Astrocyte of the spinal cord (primary cell): ENCODE results near the gene KIF19.
"Not testable (repeated sequence)": the region's sequence is repeated elsewhere in the genome, so short reads cannot be mapped to it uniquely, and the experiment has no call there.

Source experiments
- DNase-seq: peaks from one replicate; pipeline ENCODE4 v3.0.0; 2011; ENCODE audit warnings: low read depth, low spot score
- H3K4me3 ChIP-seq: 2 replicates; pipeline ENCODE4 v1.5.1; 2011; ENCODE audit warnings: low read depth, mild to moderate bottlenecking, low read length, moderate library complexity
- in situ Hi-C: cut with HindIII; loops from 2 replicates; pipeline ENCODE4 v1.10.0; 2017; ENCODE audit warnings: low sequenced_read_pairs
- TF ChIP-seq, protein P1 (sequence below): IDR thresholded peaks from 2 replicates; pipeline ENCODE4 v1.5.1; 2012; ENCODE audit warnings: low read depth, mild to moderate bottlenecking, low read length, inconsistent platforms

KIF19 gene, protein sequence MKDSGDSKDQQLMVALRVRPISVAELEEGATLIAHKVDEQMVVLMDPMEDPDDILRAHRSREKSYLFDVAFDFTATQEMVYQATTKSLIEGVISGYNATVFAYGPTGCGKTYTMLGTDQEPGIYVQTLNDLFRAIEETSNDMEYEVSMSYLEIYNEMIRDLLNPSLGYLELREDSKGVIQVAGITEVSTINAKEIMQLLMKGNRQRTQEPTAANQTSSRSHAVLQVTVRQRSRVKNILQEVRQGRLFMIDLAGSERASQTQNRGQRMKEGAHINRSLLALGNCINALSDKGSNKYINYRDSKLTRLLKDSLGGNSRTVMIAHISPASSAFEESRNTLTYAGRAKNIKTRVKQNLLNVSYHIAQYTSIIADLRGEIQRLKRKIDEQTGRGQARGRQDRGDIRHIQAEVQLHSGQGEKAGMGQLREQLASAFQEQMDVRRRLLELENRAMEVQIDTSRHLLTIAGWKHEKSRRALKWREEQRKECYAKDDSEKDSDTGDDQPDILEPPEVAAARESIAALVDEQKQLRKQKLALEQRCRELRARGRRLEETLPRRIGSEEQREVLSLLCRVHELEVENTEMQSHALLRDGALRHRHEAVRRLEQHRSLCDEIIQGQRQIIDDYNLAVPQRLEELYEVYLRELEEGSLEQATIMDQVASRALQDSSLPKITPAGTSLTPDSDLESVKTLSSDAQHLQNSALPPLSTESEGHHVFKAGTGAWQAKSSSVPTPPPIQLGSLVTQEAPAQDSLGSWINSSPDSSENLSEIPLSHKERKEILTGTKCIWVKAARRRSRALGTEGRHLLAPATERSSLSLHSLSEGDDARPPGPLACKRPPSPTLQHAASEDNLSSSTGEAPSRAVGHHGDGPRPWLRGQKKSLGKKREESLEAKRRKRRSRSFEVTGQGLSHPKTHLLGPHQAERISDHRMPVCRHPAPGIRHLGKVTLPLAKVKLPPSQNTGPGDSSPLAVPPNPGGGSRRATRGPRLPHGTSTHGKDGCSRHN

DNA sequence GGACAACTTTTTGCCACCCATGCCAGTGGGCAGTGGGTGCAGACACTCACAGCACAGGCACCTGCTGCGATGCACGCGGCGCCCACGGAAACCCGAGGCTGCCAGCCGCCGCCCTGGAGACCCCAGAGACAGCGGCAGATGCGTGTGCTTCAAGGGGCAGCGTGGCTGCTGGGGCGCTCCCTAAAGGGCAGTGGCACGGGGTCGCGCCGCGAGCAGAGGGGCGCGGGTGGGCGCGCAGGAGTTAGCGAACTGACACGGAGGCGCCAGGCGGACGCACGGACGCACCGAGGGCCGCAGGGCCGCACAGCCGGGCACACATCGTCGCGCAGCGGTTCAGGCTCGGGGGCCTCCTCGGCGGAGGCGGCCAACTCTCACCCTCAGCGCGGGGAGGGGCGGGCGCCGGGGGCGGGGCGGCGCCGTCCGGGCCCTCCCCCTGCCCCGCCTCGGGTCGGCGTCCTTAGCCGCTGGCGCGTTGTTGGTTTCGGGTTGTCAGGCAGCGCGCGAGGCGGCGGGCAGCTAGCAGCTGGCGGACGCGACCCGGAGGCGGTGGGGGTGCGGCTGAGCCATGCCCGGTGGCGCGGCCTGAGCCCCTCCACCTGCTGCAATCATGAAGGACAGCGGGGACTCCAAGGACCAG is at the start of gene KIF19:
KIF19 (plus strand) TSS at position 484 of the 637 bp plus-strand sequence; CDS start at position 608, 124 bp downstream.
- in situ Hi-C loops, result no loop called here
- H3K4me3 ChIP-seq, result no peak within 1 kb of the TSS
- TF ChIP-seq, protein P1, sequence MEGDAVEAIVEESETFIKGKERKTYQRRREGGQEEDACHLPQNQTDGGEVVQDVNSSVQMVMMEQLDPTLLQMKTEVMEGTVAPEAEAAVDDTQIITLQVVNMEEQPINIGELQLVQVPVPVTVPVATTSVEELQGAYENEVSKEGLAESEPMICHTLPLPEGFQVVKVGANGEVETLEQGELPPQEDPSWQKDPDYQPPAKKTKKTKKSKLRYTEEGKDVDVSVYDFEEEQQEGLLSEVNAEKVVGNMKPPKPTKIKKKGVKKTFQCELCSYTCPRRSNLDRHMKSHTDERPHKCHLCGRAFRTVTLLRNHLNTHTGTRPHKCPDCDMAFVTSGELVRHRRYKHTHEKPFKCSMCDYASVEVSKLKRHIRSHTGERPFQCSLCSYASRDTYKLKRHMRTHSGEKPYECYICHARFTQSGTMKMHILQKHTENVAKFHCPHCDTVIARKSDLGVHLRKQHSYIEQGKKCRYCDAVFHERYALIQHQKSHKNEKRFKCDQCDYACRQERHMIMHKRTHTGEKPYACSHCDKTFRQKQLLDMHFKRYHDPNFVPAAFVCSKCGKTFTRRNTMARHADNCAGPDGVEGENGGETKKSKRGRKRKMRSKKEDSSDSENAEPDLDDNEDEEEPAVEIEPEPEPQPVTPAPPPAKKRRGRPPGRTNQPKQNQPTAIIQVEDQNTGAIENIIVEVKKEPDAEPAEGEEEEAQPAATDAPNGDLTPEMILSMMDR, result no peak
- no peak for DNase-seq

DNA sequence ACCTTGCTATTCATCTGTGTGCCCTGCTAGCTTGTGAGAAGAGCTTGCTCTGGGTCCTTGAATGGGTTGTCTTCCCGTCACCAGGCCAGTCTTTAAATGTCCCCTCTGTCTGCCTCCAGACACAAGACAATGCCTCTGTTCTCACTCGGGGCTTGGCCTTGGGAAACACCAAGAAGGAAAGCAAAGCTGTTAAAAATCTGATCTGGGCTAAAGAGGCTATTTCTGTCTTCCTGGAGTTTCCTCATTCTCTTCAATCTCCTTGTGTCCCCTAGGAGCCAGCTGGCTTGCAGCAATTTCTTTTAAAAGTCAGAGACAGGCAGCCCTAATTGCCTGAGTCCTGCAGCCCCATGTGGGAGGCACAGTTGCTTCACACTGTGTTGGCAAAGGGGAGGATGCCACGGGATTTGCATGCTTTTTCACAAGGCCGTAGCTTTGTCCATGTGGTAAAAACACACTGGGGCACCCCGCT is 49.5 kb upstream of the KIF19 start:
- in situ Hi-C loops, result no loop called here
- DNase-seq, result no peak

DNA sequence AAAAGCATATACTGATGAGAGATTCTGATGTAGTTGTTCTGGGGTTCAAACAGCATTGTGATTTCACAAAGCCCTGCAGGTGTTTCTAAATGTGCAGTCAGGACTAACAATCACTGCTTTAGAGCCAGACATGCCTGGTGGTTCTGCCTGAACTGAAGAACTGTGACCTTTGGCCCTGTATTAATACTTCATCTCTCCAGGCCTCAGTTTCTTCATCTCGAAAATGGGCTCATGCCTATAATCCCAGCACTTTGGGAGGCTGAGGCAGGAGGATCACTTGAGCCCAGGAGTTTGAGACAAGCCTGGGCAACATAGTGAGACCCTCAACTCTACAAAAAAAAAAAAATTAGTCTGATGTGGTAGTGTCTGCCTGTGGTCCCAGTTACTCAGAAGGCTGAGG is 48.1 kb upstream of the KIF19 start:
- DNase-seq, result no peak
- TF ChIP-seq, protein P1, result no peak
- in situ Hi-C loops, result no loop called here
- H3K4me3 ChIP-seq, result no peak overlapping the region

More for the DNA sequence above, 49.5 kb upstream of the KIF19 start:
- no peak overlapping the region for H3K4me3 ChIP-seq
- TF ChIP-seq, protein P1, result no peak

DNA sequence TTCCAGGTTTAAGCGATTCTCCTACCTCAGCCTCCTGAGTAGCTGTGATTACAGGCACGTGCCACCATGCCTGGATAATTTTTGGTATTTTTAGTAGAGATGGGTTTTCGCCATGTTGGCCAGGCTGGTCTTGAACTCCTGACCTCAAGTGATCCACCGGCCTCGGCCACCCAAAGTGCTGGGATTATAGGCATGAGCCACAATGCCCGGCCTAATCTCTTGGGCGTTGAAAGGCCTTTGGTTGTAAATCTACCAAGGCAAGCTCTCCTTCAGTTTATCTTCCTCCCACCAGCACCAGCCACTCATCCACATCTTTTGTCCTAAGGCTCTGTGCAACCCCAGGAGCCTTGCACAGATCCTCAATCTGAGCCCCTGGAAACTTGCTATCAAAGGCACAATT is 46.4 kb upstream of the KIF19 start:
- H3K4me3 ChIP-seq, DNase-seq, in situ Hi-C loops: not testable (repeated sequence)

DNA sequence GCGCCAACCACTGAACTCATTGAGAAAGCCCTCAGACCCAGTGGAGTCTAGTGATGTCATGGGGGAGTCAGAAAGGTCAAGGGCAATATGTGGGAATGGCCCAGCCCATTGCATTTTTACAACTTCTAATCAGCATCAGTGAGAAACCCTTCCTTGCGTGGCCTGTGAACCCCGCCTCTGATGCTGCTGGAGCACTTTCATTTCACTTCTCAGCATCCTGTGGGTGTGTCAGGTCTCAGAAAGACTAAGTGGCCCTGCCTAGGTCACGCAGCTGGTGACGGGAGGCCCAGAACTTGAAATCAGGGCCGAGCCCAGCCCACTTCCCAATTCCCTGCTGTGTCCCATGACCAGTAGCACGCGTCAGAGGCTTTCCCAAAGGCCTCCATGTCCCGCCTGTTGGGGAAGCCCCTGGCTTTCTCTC is 45.9 kb upstream of the KIF19 start:
- no peak overlapping the region for H3K4me3 ChIP-seq
- no peak for DNase-seq
- TF ChIP-seq, protein P1, result no peak
- in situ Hi-C loops, result no loop called here

DNA sequence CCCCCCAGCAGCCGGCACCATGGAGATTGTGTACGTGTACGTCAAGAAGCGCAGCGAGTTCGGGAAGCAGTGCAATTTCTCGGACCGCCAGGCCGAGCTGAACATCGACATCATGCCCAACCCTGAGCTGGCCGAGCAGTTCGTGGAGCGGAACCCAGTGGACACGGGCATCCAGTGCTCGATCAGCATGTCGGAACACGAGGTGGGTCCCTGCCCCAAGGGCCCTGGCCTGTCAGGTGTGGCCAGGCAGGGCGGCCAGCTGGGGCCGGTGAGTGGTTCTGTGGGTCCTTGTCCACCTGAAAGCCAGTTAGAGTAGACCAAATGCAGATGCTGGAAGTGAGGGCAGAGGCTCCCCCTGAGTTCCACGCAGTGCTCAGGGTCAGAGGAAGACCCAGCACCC is 44.2 kb upstream of the KIF19 start:
- in situ Hi-C loops, result no loop called here
- H3K4me3 ChIP-seq, result no peak overlapping the region
- no peak for DNase-seq
- TF ChIP-seq, protein P1, result no peak

DNA sequence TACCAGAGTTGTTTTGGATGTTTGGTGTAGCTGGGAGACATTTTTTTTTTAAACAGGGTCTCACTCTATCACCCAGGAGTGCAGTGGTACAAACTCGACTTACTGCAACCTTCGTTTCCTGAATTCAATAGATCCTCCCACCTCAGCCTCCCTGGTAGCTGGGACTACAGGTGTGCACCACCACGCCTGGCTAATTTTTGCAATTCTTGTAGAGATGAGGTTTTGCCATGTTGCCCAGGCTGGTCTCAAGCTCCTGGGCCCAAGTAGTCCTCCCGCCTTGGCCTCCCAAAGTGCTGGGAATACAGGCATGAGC is 43.8 kb upstream of the KIF19 start:
- DNase-seq, H3K4me3 ChIP-seq, in situ Hi-C loops: not testable (repeated sequence)
